NCI-H774 (cell line): ENCODE measurements around the gene SLCO1B3.

Experiments
- DNase-seq: peaks from one replicate; lab custom pipeline; 2025; lab: John Stamatoyannopoulos, UW

Gene SLCO1B3

DNA sequence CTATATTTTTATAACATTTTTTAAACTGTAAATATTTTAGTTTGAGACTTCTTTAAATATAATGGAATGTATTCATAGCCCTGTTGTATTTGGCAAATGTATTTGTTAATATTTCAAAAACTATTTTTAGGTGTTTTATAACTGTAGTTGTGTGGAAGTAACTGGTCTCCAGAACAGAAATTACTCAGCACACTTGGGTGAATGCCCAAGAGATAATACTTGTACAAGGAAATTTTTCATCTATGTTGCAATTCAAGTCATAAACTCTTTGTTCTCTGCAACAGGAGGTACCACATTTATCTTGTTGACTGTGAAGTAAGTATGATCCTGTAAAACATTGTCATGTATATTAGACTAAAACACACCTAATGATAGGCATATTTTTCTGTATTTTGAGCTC, 72.8 kb downstream of the SLCO1B3 start:
- no peak for DNase-seq

DNA sequence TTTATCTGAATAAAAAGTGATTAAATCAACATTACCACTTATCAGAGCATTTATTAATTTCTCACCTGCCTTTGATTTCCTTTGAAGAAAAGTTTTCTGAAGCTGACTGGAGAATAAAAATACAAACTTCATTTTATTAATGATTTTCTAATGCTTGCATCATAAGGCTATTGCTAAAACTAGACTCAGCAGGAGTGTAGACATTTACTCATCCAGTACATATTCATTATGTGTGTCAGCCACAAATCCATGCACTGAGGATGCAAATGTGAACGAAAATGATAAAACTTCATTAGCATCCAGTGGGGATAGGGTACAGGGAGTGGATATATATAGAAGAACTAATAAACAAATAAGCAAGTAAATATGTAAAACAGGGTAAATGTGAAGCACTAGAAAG, 74.6 kb downstream of the SLCO1B3 start:
- DNase-seq, result no peak

- no peak for DNase-seq
Observed at GRCh38 chr12:20885552-20885951, 75.0 kb downstream of the SLCO1B3 start.

- no peak for DNase-seq
Observed at GRCh38 chr12:20917269-20917668, 106.8 kb downstream of the SLCO1B3 start.

DNA sequence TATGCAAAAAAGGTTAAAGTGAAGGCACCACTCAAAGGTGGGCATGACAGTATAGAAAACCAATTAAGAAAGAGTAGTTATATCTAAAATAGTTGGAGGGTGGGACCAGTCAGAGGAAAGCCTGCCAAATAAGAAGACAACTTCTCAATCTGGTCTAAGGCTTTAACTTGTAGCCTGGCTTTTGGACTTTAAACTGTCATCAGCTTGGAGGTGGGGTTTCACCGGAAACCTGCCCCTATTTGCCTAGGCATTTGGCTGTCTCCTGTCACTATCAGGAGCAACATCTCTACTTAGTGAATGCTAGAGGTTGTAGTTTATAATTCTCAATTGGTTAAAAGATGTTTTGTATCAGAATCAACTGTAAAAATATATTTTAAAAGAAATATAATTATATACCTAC, 107.3 kb downstream of the SLCO1B3 start:
- DNase-seq, result no peak

DNA sequence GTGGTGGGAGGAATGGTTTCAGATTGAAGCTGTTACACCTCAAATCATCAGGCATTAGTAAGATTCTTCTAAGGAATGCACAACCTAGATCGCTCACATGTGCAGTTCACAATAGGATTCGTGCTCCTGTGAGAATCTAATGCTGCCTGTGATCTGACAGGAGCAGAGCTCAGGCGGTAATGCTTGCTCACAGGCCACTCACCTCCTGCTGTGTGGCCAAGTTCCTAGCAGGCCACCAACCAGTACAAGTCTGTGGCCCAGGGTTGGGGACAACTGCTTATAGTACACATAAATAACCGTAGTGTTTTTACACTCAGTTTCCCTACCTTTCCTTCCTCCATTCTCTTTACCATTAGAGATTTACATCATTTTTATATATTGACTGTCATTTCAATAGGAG, 121.4 kb downstream of the SLCO1B3 start:
- no peak for DNase-seq

DNA sequence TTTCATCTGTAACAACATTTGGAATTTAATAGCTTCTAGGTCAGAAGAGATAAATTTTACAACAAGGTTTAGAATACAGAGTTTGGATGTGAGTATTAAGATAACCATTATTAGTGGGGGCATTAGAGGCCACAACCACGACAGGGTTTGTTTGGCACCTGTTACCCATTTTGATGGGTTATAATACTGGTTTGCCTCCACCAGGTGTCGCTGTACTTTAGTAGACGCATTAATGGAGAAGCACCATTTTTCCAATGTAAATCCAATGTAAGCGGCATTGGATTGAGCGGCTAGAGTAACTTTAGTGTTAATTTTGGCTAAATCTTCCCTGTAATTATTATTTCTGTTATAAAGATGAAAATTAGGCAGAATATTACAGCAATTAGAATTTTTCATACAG, 136.2 kb downstream of the SLCO1B3 start:
- no peak for DNase-seq

DNA sequence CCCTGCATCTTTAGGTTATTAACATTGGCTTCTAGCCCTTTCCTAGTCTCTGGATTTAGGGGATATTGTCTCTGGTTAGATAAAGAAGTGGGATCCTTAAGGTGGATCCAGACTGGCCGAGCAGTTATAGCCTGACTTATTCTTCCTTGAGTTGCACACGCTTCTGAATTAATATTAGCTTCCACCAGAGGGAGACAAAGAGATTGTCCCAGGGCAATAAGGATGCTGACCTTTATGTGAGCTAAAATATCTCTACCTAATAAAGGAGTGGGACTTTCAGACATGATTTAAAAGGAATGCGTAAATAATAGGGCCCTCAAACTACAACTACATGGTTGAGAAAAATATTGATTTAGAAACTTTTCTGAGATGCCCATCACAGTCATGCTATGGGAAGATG, 139.7 kb downstream of the SLCO1B3 start:
- no peak for DNase-seq

- no peak for DNase-seq
Observed at GRCh38 chr12:20963303-20963702, 152.8 kb downstream of the SLCO1B3 start.

DNA sequence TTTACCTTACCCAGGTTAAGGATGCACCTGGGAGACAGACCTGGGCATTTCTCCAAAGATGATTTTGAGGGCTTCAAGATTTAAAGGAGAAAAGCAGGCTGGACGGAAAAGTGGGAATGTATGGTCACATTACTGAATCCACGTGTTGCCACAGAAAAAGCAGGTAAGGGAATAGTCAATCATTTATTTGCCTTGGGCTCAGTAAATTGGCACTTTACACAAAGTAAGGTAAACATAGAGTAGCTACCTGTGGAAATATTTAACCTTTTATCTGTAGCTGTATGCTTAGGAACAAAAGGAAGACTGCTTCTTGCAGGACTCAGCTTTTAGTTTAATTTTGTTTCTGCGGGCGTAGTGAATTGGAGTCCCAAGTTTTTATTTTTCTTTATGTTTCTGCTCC, 153.3 kb downstream of the SLCO1B3 start:
- DNase-seq, result peak; percentile 44
